Measurements from ENCODE around the gene CAMTA1.

CAMTA1 gene

DNA sequence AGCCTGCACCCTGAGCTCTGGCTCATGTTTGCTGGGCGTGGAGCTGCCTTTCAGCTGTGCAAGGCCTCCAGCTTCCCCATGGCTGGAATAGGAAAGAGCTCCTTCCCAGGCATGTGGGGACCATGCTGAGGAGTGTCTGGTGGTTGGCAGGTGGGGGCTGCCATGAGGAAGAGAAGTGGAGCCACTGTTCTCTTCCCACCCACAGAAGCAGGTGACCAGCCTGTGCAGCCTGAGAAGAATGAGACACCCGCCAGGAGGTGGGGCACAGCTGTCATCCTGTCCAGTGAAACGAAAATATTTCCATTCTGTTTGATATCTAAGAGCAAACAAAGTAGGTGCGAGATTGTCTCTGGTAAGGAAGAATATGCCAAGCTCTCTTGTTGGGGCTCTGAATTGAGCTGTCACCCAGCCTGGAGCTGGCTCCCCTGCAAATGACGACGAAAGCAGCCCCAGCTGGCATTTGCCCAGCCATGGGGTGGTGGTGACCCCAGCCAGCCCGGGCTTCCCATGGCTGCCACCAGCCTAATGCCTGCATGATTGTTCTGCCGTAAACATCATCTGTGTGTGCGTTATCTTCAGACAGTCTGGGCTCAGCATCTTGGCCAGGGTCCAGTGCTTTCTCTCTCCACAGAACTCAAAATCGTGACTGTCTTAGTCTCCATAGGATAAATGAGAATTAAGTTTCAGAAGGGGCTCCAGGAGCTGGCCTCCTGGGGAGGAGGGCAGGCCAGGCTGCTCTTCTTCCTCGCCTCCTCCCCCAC is 556.1 kb downstream of the CAMTA1 start:
- Histone ChIP-seq H3K27me3 (ENCODE audit: control insufficient read depth, insufficient read depth, low read length) (no peaks in the 10 kb centered on the region), H3K9ac (ENCODE audit: low read depth, low read length) (no peak overlapping the region), H3K4me3 (ENCODE audit: low read depth, low read length) (no peak overlapping the region), H3K9me3 (ENCODE audit: control insufficient read depth, insufficient read depth, low read length) (no peaks in the 10 kb centered on the region), H3K36me3 (ENCODE audit: control insufficient read depth, insufficient read depth, low read length) (no peaks in the 10 kb centered on the region), H3K4me1 (ENCODE audit: control insufficient read depth, insufficient read depth, low read length) (no peaks in the 10 kb centered on the region), H3K27ac (ENCODE audit: low read depth, low read length) (no peak overlapping the region)

DNA sequence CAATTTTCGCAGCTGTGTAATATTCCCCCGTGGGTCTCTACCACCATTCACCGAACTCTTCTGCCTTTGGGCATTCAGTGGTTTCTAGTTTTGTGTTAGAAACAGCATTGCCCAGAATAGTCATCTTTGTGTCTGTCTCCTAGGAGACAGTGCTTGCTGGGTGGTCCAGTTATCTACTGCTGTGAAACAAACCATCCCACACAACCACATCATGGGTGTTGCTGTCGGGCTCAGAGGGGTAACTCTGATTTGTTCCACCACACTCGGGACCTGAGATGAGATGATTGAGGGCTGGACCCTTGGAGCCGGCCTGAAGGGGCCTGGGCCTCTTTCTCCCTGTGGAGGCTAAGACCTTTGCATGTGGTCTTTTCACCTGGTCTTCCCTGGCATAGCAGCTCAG is 558.6 kb downstream of the CAMTA1 start:
- H3K4me3 ChIP-seq (ENCODE audit: low read depth, low read length), result no peak overlapping the region
- no peaks in the 10 kb centered on the region for H3K9me3 ChIP-seq (ENCODE audit: control insufficient read depth, insufficient read depth, low read length)
- H3K27ac ChIP-seq (ENCODE audit: low read depth, low read length), result no peak overlapping the region
- no peaks in the 10 kb centered on the region for H3K27me3 ChIP-seq (ENCODE audit: control insufficient read depth, insufficient read depth, low read length)
- no peak overlapping the region for H3K9ac ChIP-seq (ENCODE audit: low read depth, low read length)
- no peaks in the 10 kb centered on the region for H3K36me3 ChIP-seq (ENCODE audit: control insufficient read depth, insufficient read depth, low read length)
- no peaks in the 10 kb centered on the region for H3K4me1 ChIP-seq (ENCODE audit: control insufficient read depth, insufficient read depth, low read length)

DNA sequence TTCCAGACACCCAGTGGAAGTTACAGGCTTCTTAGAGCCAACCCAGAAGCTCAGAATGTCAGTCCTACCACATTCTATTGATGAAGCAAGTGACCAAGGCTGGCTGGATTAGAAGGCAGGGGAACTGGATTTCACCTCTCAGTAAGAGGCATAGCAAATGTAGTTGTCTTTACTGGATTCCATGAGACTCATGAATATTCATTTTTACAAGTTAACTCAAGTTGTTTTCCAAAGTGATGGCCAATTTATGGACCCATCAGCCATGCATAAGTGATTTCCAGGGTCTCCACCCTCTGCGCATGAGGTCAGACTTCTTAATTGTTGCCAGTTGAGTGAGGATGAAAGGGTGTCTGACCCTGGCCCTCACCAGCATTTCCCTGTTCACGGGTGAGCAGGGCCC is 559.0 kb downstream of the CAMTA1 start:
- no peak overlapping the region for H3K4me3 ChIP-seq (ENCODE audit: low read depth, low read length)
- no peak overlapping the region for H3K9ac ChIP-seq (ENCODE audit: low read depth, low read length)
- H3K36me3 ChIP-seq (ENCODE audit: control insufficient read depth, insufficient read depth, low read length), result no peaks in the 10 kb centered on the region
- H3K4me1 ChIP-seq (ENCODE audit: control insufficient read depth, insufficient read depth, low read length), result no peaks in the 10 kb centered on the region
- no peaks in the 10 kb centered on the region for H3K9me3 ChIP-seq (ENCODE audit: control insufficient read depth, insufficient read depth, low read length)
- no peak overlapping the region for H3K27ac ChIP-seq (ENCODE audit: low read depth, low read length)
- no peaks in the 10 kb centered on the region for H3K27me3 ChIP-seq (ENCODE audit: control insufficient read depth, insufficient read depth, low read length)

DNA sequence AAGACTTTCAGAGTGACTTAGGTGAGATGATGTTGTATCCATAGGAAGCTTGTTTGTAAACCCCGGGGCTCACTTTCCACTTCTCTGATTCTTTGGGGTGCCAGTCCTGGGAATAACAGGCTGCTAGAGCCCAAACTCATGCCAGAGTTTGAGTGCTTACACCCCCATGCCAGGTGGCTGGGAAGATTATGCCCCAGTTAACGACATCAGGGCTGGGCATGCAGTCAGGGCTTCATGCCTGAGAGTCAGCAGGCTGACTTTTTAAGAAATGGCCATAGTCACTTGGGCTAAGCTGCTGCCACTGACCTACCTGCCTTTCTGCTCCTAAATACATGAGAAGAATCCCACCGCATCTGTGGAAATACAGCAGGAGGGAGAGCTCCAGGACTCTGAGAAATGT is 560.3 kb downstream of the CAMTA1 start:
- Histone ChIP-seq H3K4me1 (ENCODE audit: control insufficient read depth, insufficient read depth, low read length) (no peaks in the 10 kb centered on the region), H3K4me3 (ENCODE audit: low read depth, low read length) (no peak overlapping the region), H3K36me3 (ENCODE audit: control insufficient read depth, insufficient read depth, low read length) (no peaks in the 10 kb centered on the region), H3K27me3 (ENCODE audit: control insufficient read depth, insufficient read depth, low read length) (no peaks in the 10 kb centered on the region), H3K9me3 (ENCODE audit: control insufficient read depth, insufficient read depth, low read length) (no peaks in the 10 kb centered on the region), H3K9ac (ENCODE audit: low read depth, low read length) (no peak overlapping the region), H3K27ac (ENCODE audit: low read depth, low read length) (no peak overlapping the region)

DNA sequence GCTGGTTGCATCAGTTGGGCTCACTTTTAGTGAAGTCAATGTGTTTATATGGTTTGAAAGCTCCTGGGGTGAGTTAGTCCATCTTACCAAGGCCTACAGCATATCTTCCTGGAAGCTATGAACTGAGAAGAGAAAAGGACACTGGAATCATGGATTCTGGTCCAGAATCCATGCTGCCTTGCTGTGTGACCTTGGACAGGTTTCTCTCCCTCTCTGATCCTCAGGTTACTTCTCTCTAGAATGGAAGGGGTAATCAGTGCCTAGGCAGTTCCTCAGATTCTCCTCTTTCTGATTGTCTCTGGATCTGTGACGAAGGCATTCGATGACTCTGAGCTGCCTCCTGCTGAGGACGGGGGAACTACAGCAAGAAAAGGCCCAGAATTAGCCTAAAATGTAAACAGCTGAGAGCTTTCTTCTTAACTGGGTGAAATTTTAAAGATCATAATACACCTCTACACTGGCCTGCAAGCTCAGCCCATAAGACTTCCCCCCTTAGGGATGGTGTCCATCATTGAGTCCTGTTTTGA is 560.9 kb downstream of the CAMTA1 start:
- Histone ChIP-seq H3K4me3 (ENCODE audit: low read depth, low read length) (no peak overlapping the region), H3K9ac (ENCODE audit: low read depth, low read length) (no peak overlapping the region), H3K9me3 (ENCODE audit: control insufficient read depth, insufficient read depth, low read length) (no peaks in the 10 kb centered on the region), H3K27ac (ENCODE audit: low read depth, low read length) (no peak overlapping the region), H3K36me3 (ENCODE audit: control insufficient read depth, insufficient read depth, low read length) (no peaks in the 10 kb centered on the region), H3K27me3 (ENCODE audit: control insufficient read depth, insufficient read depth, low read length) (no peaks in the 10 kb centered on the region), H3K4me1 (ENCODE audit: control insufficient read depth, insufficient read depth, low read length) (no peaks in the 10 kb centered on the region)

DNA sequence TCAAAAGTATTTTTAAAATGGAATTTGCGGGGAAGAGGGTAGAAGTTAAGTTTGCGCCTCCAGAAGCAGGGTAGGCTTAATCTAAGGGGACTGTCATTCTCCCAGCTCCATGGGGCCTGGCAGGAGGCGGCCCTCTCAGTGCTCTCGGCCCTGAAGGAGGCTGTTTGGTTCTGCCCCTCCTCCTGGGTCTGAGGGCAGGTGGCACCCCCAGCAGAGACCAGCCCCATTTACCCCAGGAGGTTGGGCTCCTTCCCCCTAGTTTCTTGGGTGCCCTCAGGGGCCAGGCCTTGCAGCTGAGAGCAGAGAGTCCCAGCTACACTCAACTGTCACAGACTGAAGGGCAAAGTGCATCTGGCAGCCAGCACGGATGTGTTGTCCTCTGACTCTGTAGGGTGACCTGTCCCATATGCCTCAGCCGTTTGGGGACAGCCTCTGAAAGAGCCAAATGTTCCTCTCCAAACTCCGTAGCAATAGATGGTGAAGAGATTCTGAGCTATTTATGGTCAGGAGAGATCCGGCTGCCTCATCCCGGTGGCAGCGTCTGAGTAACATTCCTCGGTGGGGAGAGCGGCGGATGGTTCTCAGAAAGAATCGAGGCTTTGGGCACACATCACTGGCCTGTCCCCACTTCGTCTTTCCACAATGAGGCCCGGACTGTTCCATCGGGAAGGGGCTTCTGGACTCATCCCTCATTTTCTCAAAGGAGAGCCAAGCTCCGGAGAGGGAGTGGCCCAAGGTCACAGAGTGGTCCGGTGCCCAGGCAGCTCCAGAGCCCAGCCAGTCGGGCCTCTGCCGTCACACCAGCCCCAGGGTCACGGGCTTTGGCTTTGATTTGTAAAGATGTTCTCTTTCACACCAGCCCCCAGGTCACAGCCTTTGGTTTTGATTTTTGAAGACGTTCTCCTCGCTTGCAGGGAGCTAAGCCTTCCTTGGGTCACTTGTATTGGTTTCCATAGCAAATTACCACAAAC is 561.6 kb downstream of the CAMTA1 start:
- H3K27me3 ChIP-seq (ENCODE audit: control insufficient read depth, insufficient read depth, low read length), result no peaks in the 10 kb centered on the region
- H3K4me3 ChIP-seq (ENCODE audit: low read depth, low read length), result no peak overlapping the region
- no peaks in the 10 kb centered on the region for H3K36me3 ChIP-seq (ENCODE audit: control insufficient read depth, insufficient read depth, low read length)
- no peak overlapping the region for H3K9ac ChIP-seq (ENCODE audit: low read depth, low read length)
- H3K27ac ChIP-seq (ENCODE audit: low read depth, low read length), result no peak overlapping the region
- H3K9me3 ChIP-seq (ENCODE audit: control insufficient read depth, insufficient read depth, low read length), result no peaks in the 10 kb centered on the region
- no peaks in the 10 kb centered on the region for H3K4me1 ChIP-seq (ENCODE audit: control insufficient read depth, insufficient read depth, low read length)

DNA sequence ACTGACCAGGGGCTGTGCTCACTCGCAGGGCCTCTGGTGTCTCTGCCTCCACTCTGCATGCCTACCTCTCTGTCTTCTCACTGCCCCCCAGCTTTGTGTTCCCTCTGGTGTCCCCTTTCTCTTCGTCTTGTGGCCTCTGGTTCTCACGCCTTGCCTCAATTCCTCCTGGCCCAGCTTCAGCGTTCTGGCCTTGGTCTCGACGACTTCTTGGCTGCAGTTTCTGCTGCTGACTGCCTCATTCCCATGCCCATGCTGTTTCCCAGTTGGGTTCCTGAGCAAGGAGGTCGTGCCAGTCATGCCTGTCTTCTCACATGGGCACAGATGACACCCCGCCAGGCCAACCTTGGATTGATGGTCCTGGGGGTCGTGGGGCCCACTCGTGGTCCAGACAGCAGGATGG is 562.8 kb downstream of the CAMTA1 start:
- H3K36me3 ChIP-seq (ENCODE audit: control insufficient read depth, insufficient read depth, low read length), result no peaks in the 10 kb centered on the region
- no peaks in the 10 kb centered on the region for H3K27me3 ChIP-seq (ENCODE audit: control insufficient read depth, insufficient read depth, low read length)
- H3K4me1 ChIP-seq (ENCODE audit: control insufficient read depth, insufficient read depth, low read length), result no peaks in the 10 kb centered on the region
- H3K4me3 ChIP-seq (ENCODE audit: low read depth, low read length), result no peak overlapping the region
- H3K9me3 ChIP-seq (ENCODE audit: control insufficient read depth, insufficient read depth, low read length), result no peaks in the 10 kb centered on the region
- H3K27ac ChIP-seq (ENCODE audit: low read depth, low read length), result no peak overlapping the region
- no peak overlapping the region for H3K9ac ChIP-seq (ENCODE audit: low read depth, low read length)

DNA sequence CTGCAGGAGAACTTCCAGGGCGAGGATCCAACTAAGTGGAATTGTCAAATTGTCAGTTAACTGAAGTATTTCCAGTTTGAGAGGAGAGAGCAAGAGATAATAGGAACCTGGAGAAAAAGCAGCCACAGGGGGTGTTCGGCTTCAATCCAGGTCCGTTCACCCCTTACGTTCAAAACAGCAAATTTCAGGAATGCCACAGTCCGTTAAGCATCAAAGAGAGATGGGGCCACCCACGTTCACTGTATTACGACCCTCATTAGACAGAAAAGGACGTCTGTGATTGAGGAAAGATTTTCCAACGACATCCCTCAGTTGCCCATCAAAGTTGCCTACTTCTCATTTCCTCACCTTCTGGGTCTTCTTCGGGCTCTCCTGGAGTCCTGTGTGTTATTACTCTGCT is 563.3 kb downstream of the CAMTA1 start:
- no peak overlapping the region for H3K9ac ChIP-seq (ENCODE audit: low read depth, low read length)
- no peaks in the 10 kb centered on the region for H3K9me3 ChIP-seq (ENCODE audit: control insufficient read depth, insufficient read depth, low read length)
- no peaks in the 10 kb centered on the region for H3K4me1 ChIP-seq (ENCODE audit: control insufficient read depth, insufficient read depth, low read length)
- no peak overlapping the region for H3K4me3 ChIP-seq (ENCODE audit: low read depth, low read length)
- no peaks in the 10 kb centered on the region for H3K36me3 ChIP-seq (ENCODE audit: control insufficient read depth, insufficient read depth, low read length)
- no peaks in the 10 kb centered on the region for H3K27me3 ChIP-seq (ENCODE audit: control insufficient read depth, insufficient read depth, low read length)
- no peak overlapping the region for H3K27ac ChIP-seq (ENCODE audit: low read depth, low read length)

DNA sequence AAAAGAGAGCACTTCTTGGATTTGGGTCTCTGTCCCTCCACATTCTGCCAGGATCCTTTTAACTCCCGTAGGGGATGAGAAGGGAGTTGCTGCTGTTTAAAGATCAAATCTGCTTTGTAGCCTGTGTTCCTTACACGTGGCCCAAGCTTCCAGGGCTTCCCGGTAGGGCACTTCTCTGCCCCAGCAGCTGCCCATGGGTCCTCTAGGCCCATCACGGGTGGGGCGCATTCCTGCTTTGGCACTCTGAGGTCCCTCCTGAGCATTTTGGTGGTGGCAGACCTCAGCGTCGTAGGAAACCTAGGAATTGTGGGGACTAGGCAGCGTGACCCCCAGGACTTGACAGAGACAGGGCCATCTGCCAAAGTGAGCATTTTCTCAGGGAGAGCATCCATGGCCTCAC is 565.5 kb downstream of the CAMTA1 start:
- H3K36me3 ChIP-seq (ENCODE audit: control insufficient read depth, insufficient read depth, low read length), result no peaks in the 10 kb centered on the region
- H3K9me3 ChIP-seq (ENCODE audit: control insufficient read depth, insufficient read depth, low read length), result no peaks in the 10 kb centered on the region
- H3K9ac ChIP-seq (ENCODE audit: low read depth, low read length), result no peak overlapping the region
- no peak overlapping the region for H3K27ac ChIP-seq (ENCODE audit: low read depth, low read length)
- no peak overlapping the region for H3K4me3 ChIP-seq (ENCODE audit: low read depth, low read length)
- no peaks in the 10 kb centered on the region for H3K4me1 ChIP-seq (ENCODE audit: control insufficient read depth, insufficient read depth, low read length)
- H3K27me3 ChIP-seq (ENCODE audit: control insufficient read depth, insufficient read depth, low read length), result no peaks in the 10 kb centered on the region

DNA sequence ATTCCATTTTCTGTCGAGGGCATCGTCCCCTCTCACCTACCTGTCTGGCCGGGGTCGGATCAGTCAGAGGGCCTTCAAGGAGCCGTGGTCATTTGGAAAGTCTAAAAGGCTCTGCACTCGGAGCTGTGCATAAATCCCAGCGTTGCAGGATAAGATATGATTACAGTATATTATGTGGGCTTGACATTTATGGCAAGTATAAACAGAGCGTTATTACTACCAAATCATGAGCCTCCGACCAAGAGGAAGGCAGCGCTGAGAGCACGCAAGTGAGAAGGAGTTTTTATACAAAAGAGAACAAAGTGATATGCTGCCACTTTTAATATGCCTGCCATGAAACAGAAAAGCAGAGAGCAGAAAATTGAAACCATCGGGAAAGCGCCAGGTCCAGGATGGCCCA is 566.4 kb downstream of the CAMTA1 start:
- H3K27me3 ChIP-seq (ENCODE audit: control insufficient read depth, insufficient read depth, low read length), result no peaks in the 10 kb centered on the region
- H3K9me3 ChIP-seq (ENCODE audit: control insufficient read depth, insufficient read depth, low read length), result no peaks in the 10 kb centered on the region
- H3K9ac ChIP-seq (ENCODE audit: low read depth, low read length), result no peak overlapping the region
- H3K4me3 ChIP-seq (ENCODE audit: low read depth, low read length), result no peak overlapping the region
- H3K4me1 ChIP-seq (ENCODE audit: control insufficient read depth, insufficient read depth, low read length), result no peaks in the 10 kb centered on the region
- H3K27ac ChIP-seq (ENCODE audit: low read depth, low read length), result no peak overlapping the region
- no peaks in the 10 kb centered on the region for H3K36me3 ChIP-seq (ENCODE audit: control insufficient read depth, insufficient read depth, low read length)

DNA sequence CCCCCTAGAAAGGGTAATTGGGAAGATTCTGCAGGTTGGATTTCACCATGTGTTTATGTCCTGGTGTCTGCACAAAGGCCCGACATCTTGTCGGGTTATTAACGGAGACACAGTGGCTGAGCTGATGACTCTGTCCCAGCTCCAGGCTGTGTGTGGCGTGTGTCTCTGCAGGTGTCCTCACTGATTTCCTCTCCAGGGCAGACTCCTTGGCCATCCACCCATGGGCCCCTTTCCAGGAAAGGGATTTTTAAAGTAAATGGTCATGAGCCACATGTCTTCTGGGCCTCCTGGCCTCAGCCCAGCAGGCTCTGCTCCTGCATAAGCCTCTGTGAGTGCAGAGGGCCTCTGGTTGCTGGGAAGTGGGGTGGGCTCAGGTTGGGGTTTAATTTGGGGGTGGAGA is 567.1 kb downstream of the CAMTA1 start:
- no peaks in the 10 kb centered on the region for H3K9me3 ChIP-seq (ENCODE audit: control insufficient read depth, insufficient read depth, low read length)
- no peaks in the 10 kb centered on the region for H3K27me3 ChIP-seq (ENCODE audit: control insufficient read depth, insufficient read depth, low read length)
- H3K4me1 ChIP-seq (ENCODE audit: control insufficient read depth, insufficient read depth, low read length), result no peaks in the 10 kb centered on the region
- no peak overlapping the region for H3K9ac ChIP-seq (ENCODE audit: low read depth, low read length)
- H3K36me3 ChIP-seq (ENCODE audit: control insufficient read depth, insufficient read depth, low read length), result no peaks in the 10 kb centered on the region
- H3K27ac ChIP-seq (ENCODE audit: low read depth, low read length), result no peak overlapping the region
- H3K4me3 ChIP-seq (ENCODE audit: low read depth, low read length), result no peak overlapping the region

Data from HUES48 (cell line).